GM21528 (cell line): ENCODE data around the gene MOV10L1.
"Not testable (repeated sequence)": the region's sequence is repeated elsewhere in the genome, so short reads cannot be mapped to it uniquely, and the experiment has no call there.

ENCODE experiments used
- ATAC-seq: cut with Tn5 transposase; IDR thresholded peaks from one replicate; pipeline ENCODE4 v1.9.1; 2021; ENCODE audit warnings: mild to moderate bottlenecking, moderate library complexity; ENCODE audit not compliant: unreplicated experiment, low FRiP score

Gene MOV10L1

DNA sequence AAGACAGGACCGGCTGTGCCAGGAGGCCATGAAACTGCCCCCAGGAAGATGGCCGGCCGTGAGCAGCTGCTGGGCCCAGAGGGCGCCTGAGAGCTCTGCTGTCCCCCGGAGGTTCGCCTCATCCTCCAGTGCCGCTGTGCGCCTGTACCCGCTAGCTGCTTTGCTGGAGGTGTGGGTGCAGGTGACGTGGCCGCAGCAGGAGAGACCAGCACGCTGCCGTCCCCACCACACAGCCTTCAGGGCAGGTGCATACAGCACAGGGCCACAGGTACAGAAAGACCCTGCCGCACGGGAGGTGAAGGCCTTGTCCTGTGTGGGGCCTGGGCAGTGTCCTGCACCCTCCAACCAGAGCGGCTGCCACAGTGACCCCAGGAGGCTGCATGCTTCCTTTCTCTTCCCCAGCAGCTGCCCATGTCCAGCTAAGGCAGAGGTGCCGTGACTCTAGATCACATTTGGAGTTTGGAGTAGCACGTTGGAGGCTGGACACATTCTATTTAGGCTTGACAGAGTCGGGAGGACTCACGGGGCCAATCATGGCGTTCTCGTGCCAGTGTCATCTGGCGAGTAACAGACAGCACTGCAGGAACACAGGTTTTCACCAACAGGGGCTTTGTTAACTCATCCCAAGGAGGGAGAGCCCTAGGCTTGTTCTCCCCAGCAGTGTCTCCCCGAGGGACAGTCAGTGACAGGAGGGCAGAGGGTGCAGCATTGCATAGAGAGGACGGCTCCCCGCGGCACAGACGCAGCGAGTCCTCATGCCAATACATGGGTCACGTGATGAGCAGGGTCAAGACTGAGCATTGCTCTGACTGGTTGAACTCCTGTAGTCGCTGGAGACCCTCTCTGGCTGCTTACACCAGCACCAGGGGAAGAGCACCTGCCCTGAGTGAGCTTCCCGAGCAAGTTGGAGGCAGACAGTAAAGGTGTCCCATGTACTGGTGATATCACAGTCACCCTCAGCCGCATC lies 62.0 kb downstream of the MOV10L1 start:
- no peak for ATAC-seq

DNA sequence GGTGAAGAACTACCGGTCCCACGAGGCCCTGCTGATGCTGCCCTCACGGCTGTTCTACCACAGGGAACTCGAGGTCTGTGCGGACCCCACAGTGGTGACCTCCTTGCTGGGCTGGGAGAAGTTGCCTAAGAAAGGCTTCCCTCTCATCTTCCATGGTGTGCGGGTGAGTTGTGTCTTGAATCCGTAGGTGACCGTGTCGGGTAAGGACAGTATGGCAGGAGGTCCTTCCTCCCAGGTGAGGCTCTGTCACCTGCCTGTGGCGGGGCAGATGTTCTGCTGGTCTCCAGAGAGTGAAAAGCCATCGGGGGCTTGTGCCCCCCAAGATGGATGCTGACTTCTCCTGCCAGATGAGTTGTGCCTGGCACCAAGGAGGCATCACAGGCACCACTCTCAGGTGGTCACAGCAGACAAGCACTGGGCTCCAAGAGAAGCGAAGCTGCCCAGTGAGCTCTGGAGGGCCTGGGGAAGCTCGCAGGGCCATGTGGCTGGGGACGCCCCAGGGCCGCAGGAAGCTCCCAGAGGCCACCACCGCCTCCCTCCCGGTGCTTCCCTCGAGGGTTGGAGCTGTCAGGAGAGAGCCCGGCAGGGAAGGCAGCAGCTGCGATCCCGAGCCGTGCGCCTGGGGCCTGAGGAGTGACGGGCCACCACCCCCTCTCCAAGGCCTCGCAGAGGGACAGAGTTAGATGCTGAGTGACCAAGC lies 63.4 kb downstream of the MOV10L1 start:
- ATAC-seq = no peak

DNA sequence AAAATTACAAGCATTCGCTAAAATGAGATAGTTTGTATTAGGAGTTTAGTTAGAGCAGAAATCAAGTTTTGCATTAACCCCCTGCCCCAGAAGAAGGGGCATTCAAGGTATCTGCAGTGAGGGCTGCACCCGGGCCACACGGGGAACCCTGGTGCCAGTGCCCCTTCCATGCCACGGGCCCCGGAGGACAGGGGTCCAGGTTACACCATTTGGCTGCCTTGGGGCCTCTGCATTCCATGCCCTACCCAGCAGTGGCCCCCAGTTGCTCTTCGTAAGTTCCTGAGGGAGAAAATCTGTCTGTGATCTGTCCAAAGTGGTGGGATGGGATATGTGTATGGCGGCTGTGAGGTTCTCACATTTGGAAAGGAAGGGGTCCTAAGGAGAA lies 63.9 kb downstream of the MOV10L1 start:
- no peak for ATAC-seq

DNA sequence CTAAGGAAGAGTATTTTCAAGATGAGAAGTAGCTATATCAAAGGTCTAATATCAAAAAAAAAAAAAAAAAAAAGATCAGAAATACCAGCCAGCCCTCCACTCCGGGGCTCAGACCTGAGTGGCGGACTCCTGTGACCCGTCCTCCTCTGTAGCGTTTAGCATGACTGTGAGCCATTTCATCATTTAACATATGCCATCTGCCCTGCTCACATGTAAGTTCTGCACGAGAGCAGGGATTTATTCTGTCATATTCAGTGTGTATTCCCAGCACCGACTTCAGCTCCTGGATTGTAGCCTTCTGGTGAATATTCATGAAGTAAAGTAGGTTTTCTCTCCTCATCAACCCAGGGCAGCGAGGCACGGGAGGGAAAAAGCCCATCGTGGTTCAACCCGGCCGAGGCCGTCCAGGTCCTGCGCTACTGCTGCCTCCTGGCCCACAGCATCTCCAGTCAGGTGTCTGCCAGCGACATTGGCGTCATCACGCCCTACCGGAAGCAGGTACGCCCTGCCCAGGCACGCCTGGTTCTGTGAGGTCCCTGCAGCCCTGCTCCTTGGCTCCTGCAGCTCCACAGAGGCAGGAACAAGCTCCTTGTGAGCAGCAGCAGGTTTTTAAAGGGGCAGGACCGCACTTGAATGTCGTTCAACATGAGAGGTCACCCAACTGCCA lies 68.0 kb downstream of the MOV10L1 start:
- no peak for ATAC-seq

DNA sequence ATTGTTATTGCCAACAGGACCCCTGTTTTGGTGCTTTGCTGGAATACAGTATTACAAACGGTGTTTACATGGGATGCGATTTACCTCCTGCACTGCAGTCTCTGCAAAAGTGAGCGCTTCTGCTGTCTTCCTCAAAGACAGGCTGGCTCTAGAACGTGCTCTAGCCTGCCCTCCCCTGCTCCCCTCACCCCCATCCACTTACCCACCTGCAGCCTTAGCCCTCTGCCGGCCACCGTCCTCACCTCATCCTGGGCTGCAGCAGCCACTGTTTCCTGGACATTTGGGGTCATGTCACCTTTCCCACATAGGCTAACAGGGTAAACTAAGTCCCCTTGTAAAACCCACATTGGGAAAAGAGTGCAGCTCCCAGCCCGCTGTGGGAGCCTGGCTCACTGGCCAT lies 71.1 kb downstream of the MOV10L1 start:
- ATAC-seq = no peak

DNA sequence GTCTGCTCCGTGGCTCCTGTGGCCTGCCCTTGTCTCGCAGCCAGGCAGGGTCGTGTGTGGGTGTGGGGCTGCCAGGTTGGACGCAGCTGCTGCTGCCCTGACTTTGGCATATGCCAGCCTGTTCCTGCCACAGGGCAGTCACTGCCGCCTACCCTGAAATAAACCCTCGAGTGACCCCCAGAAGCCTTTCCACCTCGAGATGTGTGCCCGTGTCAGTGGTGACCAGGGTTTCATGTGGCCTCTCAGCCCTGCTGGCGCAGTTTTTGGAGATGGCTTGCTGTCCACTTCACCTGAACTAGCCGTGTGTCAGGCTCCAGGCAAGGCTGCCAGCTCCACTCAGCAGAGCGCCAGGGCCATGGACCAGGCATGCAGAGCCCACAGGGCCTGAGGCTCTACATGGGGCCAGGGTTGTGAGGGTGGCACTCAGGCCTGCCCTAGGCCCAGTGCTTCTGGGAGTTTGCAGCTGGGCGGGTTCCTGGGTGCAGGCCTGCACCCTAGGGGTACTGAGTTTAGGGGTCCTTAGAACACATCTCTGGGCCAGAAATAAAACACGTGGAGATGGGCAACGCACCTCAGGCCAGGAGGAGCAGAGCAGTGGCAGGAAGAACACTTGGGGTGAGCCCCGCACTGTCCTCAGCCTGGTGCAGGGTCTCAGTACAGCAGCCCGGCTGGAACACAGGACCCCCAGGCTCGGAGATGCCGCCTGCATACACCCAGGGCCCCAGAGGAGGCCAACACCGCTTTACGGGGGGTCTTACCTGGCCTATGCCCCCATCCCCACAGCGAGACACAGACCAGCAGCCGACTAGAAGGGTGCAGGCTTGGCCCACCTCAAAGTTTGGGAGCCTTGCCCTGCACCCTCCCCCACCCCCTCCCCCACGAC lies 71.9 kb downstream of the MOV10L1 start:
- no peak for ATAC-seq

DNA sequence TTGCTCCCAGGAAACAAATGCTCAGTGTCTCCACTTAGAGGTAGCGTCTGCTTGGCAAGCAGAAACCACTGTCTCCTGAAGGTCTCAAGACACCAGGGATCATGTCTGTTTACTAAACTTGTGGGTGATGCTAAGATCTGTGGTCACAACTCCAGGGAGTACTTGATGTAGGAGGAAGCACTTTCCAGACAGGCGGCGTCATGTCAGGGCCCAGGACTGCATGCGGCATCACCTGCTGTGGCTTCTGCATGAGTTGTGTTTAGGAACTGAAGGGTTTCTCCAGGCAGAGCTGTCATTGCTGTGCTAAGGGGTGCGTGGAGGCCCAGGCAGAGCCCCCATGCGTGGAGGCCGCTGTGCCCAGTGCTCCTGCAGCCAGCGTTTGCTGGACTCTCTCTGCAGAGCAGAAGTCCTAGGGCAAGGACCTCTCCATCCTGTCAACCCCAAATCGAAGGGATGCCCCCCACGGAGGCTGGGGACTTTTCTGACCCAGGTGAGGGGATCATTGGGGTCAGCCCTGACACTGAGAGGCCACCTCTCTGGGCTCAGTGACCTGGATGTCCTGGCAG lies 72.7 kb downstream of the MOV10L1 start:
- no peak for ATAC-seq

DNA sequence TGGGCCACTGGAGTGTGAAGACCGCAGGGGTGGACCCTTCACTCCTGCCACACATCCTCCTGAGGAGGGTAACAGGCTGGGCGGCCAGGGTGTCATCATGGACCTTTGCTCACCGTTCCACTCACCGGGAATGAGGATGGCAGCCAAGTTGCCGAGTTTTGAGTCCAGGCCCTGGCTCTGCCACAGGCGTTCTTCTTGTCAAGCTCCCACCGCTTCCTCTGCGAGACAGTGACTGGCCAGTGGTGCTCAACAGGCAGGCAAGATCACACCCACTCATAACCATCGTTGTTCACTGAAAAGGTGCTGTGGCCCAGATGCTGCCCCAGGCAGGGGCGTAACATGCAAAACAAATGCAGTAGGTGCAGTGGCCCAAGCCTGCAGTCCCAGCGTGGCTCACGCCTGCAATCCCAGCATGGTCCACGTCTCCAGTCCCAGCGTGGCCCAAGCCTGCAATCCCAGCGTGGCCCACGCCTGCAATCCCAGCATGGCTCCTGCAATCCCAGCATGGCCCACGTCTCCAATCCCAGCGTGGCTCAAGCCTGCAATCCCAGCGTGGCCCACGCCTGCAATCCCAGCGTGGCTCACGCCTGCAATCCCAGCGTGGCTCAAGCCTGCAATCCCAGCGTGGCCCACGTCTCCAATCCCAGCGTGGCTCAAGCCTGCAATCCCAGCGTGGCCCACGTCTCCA lies 75.8 kb downstream of the MOV10L1 start:
- no peak for ATAC-seq

DNA sequence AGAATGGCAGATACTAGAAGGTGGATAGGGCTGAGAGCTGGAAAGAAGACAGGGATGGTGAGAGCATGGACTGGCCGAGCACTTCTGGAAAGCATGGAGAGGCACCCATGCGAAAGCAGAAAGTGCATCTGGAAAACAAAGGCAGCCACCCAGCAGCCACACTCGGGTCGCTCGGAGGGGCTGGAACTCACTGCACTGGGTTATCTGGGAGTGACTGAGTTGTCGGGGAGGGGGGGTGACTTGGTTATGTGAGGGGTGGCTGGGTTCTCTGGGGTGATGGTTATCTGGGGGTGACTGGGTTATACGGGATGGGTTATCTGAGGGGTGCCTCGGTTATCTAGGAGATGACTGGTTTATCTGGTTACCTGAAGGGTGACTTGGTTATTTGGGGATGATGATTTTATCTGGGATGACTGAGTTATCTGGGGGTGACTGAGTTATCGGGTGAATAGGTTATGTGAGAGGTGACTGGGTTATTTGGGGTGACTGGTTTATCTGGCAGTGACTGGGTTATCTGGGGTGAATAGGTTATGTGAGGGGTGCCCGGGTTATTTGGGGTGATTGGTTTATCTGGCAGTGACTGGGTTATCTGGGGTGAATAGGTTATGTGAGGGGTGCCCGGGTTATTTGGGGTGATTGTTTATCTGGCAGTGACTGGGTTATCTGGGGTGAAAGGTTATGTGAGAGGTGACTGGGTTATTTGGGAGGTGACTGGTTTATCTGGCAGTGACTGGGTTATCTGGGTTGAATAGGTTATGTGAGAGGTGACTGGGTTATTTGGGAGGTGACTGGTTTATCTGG lies 78.1 kb downstream of the MOV10L1 start:
- ATAC-seq = no peak

DNA sequence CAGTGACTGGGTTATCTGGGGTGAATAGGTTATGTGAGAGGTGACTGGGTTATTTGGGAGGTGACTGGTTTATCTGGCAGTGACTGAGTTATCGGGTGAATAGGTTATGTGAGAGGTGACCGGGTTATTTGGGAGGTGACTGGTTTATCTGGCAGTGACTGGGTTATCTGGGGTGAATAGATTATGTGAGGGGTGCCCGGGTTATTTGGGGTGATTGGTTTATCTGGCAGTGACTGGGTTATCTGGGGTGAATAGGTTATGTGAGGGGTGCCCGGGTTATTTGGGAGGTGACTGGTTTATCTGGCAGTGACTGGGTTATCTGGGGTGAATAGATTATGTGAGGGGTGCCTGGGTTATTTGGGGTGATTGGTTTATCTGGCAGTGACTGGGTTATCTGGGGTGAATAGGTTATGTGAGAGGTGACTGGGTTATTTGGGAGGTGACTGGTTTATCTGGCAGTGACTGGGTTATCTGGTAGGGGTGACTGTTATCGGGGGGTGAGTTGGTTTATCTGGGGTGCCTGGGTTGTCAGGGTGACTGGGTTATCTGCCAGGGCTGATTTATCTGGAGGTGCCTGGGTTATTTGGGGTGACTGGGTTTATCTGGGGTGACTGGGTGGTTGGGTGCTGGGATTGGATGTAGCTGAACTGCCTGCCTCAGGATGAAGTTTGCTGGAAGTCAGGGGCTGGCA lies 78.8 kb downstream of the MOV10L1 start:
- not testable (repeated sequence) for ATAC-seq

DNA sequence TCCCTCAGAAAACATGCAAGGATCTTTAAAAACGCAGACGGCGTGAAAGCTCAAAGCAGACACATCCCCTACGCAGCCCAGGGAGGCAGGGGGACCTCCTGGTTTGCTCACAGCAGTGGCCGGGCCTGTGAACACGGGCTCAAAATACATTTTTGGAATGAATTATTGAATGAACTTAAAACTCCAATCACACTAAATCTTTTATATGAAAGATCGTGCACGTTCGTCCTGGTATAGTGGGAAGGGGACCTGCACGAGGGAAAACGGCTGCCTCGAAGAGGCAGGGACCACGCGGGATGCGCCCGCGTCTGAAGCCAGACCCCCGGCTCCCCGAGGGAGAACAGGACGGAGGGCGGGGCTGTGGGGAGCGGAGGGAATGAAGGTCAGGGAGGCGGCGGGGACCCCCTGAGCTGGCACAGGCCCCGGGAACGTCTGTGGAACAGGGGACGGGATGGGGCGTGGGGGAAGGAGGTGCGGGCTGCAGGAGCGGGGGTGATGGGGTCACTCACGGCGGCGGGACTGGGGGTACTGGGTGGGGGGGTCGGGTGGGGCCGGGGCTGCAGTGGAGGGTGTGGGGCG lies 79.5 kb downstream of the MOV10L1 start:
- ATAC-seq = no peak

DNA sequence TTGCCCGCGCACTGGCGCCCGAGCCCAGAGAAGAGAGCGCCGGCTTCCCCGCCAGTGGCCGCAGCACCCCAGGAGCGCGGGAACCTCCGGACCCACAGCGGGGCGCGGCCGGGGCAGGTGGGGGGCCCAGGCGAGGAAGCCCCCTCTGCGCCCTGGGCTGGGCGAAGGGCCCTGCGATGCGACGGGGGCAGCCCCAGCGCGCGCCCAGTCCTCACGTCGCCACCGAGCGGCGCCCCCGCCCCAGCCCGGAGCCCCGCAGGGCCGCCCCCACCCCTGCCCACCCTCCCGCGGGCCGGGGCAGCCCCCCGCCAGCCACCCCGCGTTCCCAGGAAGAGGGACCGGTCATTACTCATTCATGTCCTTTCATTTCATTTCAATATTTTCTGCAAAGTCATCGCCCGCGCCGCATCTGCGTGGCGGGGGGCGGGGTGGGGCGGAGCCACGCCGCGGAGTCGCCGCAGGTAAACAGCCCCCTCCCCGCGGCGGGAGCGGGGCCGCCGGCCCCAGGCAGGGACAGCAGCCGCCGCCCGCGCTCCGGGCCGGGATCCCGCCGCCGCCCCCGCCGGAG lies 80.1 kb downstream of the MOV10L1 start:
- ATAC-seq = no peak

DNA sequence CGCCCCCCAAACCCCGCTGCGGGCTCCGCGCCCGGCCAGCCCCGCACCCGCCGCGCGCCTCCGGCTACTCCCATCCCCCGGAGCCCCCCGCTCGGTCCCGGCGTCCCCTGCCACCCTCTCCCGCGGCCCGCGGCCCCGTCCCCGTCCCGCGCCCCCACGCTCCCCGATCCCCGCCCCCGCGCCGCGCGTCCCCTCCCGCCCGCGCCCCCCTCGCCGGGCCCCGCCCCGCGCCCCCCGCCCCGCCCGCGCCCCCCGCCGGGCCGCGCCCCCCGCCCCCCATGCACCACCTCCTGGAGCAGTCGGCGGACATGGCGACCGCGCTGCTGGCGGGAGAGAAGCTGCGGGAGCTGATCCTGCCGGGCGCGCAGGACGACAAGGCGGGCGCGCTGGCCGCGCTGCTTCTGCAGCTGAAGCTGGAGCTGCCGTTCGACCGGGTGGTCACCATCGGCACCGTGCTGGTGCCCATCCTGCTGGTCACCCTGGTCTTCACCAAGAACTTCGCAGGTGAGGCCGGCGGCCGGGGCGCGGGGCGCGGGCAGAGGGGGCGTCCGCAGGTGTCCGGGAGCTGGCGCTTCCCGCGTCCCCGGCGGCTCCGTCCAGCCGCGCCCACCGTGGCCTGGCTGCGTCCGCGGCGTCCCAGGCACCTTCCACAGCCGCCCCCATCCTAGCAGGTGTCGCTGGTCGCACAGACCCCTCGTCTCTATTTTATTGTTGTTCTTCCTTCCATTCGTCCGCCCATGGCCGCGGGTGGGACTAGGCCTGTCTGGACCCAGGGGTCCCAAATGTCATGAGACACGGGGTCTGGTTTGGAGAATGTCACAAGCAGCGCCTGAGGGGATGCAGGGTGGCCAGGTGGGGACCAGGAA lies 80.9 kb downstream of the MOV10L1 start, which contains the start of gene PANX2:
PANX2 (plus strand) TSS at position 279 of the 866 bp plus-strand sequence; CDS start at position 279, 0 bp downstream.
- no peak for ATAC-seq

DNA sequence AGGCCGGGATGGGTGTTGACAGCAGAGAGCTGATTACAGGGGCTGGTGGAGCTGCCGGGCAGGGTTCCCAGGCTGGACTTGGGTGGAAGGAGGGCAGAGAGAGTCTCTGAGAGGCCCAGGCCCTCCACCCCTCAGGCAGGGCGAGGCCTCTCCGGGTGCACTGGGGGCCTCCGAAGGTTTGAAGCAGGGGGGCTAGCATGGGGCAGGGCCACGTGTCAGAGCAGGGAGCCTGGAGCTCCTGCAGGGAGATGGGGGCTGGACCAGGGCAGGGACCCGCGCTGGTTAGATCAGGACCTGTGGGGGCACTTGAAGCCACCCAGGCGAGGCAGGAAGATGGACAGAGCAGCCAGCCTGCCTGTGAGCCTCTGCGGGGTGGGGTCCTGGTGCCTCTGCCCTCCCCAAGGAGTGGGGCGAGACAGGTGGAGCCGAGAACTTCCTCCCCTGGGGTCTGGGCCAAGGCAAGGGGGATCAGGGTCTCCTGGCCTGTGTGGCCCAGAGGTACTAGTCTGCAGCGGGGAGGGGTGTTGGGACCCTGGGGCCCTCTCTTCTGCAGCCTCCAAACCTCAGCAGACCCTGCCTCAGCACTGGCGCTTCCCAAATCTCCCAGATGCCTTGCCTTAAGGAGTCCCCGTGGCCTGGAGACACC lies 81.6 kb downstream of the MOV10L1 start:
- no peak for ATAC-seq

DNA sequence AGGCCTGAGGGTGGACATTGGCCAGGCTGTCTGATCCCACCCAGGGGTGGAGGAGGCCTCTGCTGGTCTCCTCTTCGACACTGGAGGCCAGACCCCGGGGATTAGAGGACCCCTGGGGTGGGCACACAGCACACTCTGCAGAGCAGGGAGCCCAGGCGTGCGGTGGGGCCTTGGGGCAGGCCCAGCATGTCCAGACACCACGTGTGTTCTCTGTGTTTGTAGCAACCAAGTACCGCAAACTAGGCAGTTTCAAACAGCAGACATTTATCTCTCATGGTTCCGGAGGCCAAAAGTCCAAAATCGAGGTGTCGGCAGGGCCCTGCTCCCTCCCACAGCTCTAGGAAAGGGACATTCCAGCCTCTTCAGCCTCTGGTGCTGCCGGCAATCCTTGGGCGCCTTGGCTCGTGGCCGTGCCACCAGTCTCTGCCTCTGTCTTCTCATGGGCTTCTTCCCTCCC lies 82.2 kb downstream of the MOV10L1 start:
- ATAC-seq = no peak
